Loucy (cell line): ENCODE measurements around the gene STK33.

ENCODE experiments used
- H2AFZ ChIP-seq: fragments of 200-600 bp; sonication (generic); 2 replicates; pipeline ENCODE4 v1.6.0; 2016; ENCODE audit warnings: antibody characterized with exemption, mild to moderate bottlenecking, low read length, moderate library complexity
- H3F3A ChIP-seq: fragments of 200-600 bp; 2 replicates; pipeline ENCODE4 v1.6.0; 2016; ENCODE audit warnings: antibody characterized with exemption, low read depth, mild to moderate bottlenecking
- H3K27me3 ChIP-seq: fragments of 200-600 bp; sonication (generic); 2 replicates; pipeline ENCODE4 v1.6.1; 2014; ENCODE audit warnings: low read length, mild to moderate bottlenecking; ENCODE audit not compliant: insufficient read depth, poor library complexity, severe bottlenecking
- H3K36me3 ChIP-seq: fragments of 200-600 bp; sonication (generic); 2 replicates; pipeline ENCODE4 v1.6.1; 2016; ENCODE audit warnings: low read length; ENCODE audit not compliant: insufficient read depth
- H3K4me1 ChIP-seq: fragments of 200-600 bp; sonication (generic); 2 replicates; pipeline ENCODE4 v1.5.1; 2014; ENCODE audit warnings: low read length, mild to moderate bottlenecking; ENCODE audit not compliant: insufficient read depth, poor library complexity, severe bottlenecking
- H3K4me2 ChIP-seq: fragments of 200-600 bp; sonication (generic); 2 replicates; pipeline ENCODE4 v1.6.0; 2014; ENCODE audit warnings: antibody characterized with exemption, low read length, low read depth, mild to moderate bottlenecking; ENCODE audit not compliant: poor library complexity, severe bottlenecking
- H3K4me3 ChIP-seq: fragments of 200-600 bp; sonication (generic); 2 replicates; pipeline ENCODE4 v1.5.1; 2014; ENCODE audit warnings: low read length, mild to moderate bottlenecking, mixed read lengths; ENCODE audit not compliant: poor library complexity, severe bottlenecking
- H3K79me2 ChIP-seq: fragments of 200-600 bp; sonication (generic); 2 replicates; pipeline ENCODE4 v1.6.1; 2014; ENCODE audit warnings: low read length; ENCODE audit not compliant: insufficient read depth
- H3K9ac ChIP-seq: fragments of 200-600 bp; sonication (generic); 2 replicates; pipeline ENCODE4 v1.6.0; 2014; ENCODE audit warnings: mild to moderate bottlenecking, low read depth, low read length, moderate library complexity; ENCODE audit not compliant: poor library complexity, severe bottlenecking
- H3K9me2 ChIP-seq: fragments of 200-600 bp; sonication (generic); replicated peaks from 2 replicates; pipeline ENCODE4 v1.6.1; 2016; ENCODE audit warnings: low read depth, low read length, mixed read lengths
- H3K9me3 ChIP-seq: fragments of 200-600 bp; sonication (generic); 2 replicates; pipeline ENCODE4 v1.6.1; 2014; ENCODE audit warnings: mild to moderate bottlenecking, antibody characterized with exemption, low read length, low read depth; ENCODE audit not compliant: insufficient read depth
- H4K20me1 ChIP-seq: fragments of 200-600 bp; sonication (generic); 2 replicates; pipeline ENCODE4 v1.6.0; 2014; ENCODE audit warnings: antibody characterized with exemption, low read length, mild to moderate bottlenecking; ENCODE audit not compliant: insufficient read depth, poor library complexity, severe bottlenecking
- EZH2phosphoT487 ChIP-seq: fragments of 200-600 bp; IDR thresholded peaks from 2 replicates; pipeline ENCODE4 v1.6.1; 2018; ENCODE audit warnings: antibody characterized with exemption, mild to moderate bottlenecking, moderate library complexity, borderline replicate concordance
- TF ChIP-seq, protein P1 (sequence below): fragments of 200-600 bp; sonication (generic); conservative IDR thresholded peaks from 2 replicates; pipeline ENCODE4 v1.5.1; 2014; ENCODE audit warnings: mild to moderate bottlenecking, antibody characterized with exemption, low read length

STK33 gene

GRCh38 chr11:8598506-8598905 is 4.5 kb upstream of the STK33 start:
- Histone ChIP-seq H2AFZ (no peak overlapping the region), H3K4me2 (no peak overlapping the region), H3K79me2 (peaks cover 6% of the 10 kb centered on the region; the same call in 1 of the 2 replicates), H3K9ac (no peak overlapping the region), H3K9me2 (no peaks in the 10 kb centered on the region), H4K20me1 (no peaks in the 10 kb centered on the region), H3K4me3 (no peak overlapping the region), H3K36me3 (no peaks in the 10 kb centered on the region), H3K4me1 (peaks cover 12% of the 10 kb centered on the region), H3K9me3 (no peaks in the 10 kb centered on the region), H3F3A (no peaks in the 10 kb centered on the region), H3K27me3 (no peaks in the 10 kb centered on the region)
- TF ChIP-seq EZH2phosphoT487 = no peak
- TF ChIP-seq, protein P1, sequence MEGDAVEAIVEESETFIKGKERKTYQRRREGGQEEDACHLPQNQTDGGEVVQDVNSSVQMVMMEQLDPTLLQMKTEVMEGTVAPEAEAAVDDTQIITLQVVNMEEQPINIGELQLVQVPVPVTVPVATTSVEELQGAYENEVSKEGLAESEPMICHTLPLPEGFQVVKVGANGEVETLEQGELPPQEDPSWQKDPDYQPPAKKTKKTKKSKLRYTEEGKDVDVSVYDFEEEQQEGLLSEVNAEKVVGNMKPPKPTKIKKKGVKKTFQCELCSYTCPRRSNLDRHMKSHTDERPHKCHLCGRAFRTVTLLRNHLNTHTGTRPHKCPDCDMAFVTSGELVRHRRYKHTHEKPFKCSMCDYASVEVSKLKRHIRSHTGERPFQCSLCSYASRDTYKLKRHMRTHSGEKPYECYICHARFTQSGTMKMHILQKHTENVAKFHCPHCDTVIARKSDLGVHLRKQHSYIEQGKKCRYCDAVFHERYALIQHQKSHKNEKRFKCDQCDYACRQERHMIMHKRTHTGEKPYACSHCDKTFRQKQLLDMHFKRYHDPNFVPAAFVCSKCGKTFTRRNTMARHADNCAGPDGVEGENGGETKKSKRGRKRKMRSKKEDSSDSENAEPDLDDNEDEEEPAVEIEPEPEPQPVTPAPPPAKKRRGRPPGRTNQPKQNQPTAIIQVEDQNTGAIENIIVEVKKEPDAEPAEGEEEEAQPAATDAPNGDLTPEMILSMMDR = no peak

DNA sequence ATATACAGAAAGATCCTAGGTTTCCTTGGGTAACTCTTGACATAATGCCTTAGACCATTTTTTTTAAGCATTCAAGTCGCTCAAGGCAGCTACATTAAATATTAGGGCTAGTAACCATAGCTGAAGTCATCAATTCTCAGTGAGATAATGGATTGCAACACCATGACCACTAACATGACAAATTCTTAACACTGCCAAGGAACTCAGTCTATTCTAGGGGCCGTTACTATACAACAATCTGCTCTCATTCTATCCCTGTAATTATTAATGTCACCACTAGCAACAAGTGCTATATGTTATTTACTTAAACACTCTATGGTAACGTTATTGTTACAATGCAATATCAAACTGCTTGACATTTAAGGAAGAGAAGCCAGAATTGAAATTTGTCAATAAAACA is 3.2 kb upstream of the STK33 start:
- H3K9ac ChIP-seq = no peak overlapping the region
- no peak for TF ChIP-seq EZH2phosphoT487
- TF ChIP-seq, protein P1 = no peak
- H3K9me2 ChIP-seq = no peaks in the 10 kb centered on the region
- H3K79me2 ChIP-seq = peaks cover 20% of the 10 kb centered on the region; the same call in 1 of the 2 replicates
- H3K4me2 ChIP-seq = no peak overlapping the region
- H4K20me1 ChIP-seq = no peaks in the 10 kb centered on the region
- H3K4me3 ChIP-seq = no peak overlapping the region
- no peaks in the 10 kb centered on the region for H3K36me3 ChIP-seq
- H3F3A ChIP-seq = no peaks in the 10 kb centered on the region
- H3K27me3 ChIP-seq = no peaks in the 10 kb centered on the region
- peaks cover 23% of the 10 kb centered on the region for H3K4me1 ChIP-seq
- H2AFZ ChIP-seq = no peak overlapping the region
- no peaks in the 10 kb centered on the region for H3K9me3 ChIP-seq

- no peak for TF ChIP-seq EZH2phosphoT487
- TF ChIP-seq, protein P1 = no peak
- no peak overlapping the region for H3K9ac ChIP-seq
Observed at GRCh38 chr11:8596504-8597046, 2.5 kb upstream of the STK33 start.

More at GRCh38 chr11:8596504-8597046, 2.5 kb upstream of the STK33 start:
- peaks cover 22% of the 10 kb centered on the region; the same call in 1 of the 2 replicates for H3K79me2 ChIP-seq
- H3K9me2 ChIP-seq = no peaks in the 10 kb centered on the region
- no peaks in the 10 kb centered on the region for H3F3A ChIP-seq
- no peaks in the 10 kb centered on the region for H4K20me1 ChIP-seq
- no peaks in the 10 kb centered on the region for H3K9me3 ChIP-seq
- peaks cover 23% of the 10 kb centered on the region for H3K4me1 ChIP-seq
- H3K4me3 ChIP-seq = no peak overlapping the region
- no peak overlapping the region for H2AFZ ChIP-seq
- H3K4me2 ChIP-seq = no peak overlapping the region
- H3K36me3 ChIP-seq = no peaks in the 10 kb centered on the region
- H3K27me3 ChIP-seq = no peaks in the 10 kb centered on the region
